RWPE2 (cell line): ENCODE measurements around the gene PARL.

Source experiments
- ATAC-seq: fragments of 200-7000 bp; cut with Tn5 transposase; 3 replicates; pipeline ENCODE4 v1.9.1; 2021; ENCODE audit warnings: low read depth
- DNase-seq: peaks from one replicate; pipeline ENCODE4 v3.0.0-alpha.2; 2020; ENCODE audit warnings: low spot score
- H3K27ac ChIP-seq: fragments of 450-650 bp; 2 replicates; pipeline ENCODE4 v1.5.1; 2017; ENCODE audit warnings: mild to moderate bottlenecking; ENCODE audit not compliant: poor library complexity, severe bottlenecking
- H3K27me3 ChIP-seq: fragments of 250-450 bp; sonication (Bioruptor Pico); 2 replicates; pipeline ENCODE4 v1.5.1; 2021; ENCODE audit warnings: mild to moderate bottlenecking, moderate library complexity; ENCODE audit not compliant: insufficient read depth, poor library complexity, severe bottlenecking
- H3K36me3 ChIP-seq: fragments of 250-450 bp; sonication (Bioruptor Pico); 2 replicates; pipeline ENCODE4 v1.5.1; 2020; ENCODE audit warnings: low read depth, mild to moderate bottlenecking, moderate library complexity
- H3K4me1 ChIP-seq: fragments of 250-450 bp; sonication (Bioruptor Pico); 2 replicates; pipeline ENCODE4 v1.5.1; 2021; ENCODE audit warnings: mild to moderate bottlenecking, moderate library complexity; ENCODE audit not compliant: insufficient read depth, poor library complexity, severe bottlenecking
- H3K4me3 ChIP-seq: fragments of 250-450 bp; sonication (Bioruptor Pico); 2 replicates; pipeline ENCODE4 v1.5.1; 2021; ENCODE audit warnings: mild to moderate bottlenecking, moderate library complexity; ENCODE audit not compliant: severe bottlenecking
- H3K9me3 ChIP-seq: fragments of 250-450 bp; sonication (Bioruptor Pico); 2 replicates; pipeline ENCODE4 v1.5.1; 2021; ENCODE audit warnings: mild to moderate bottlenecking, moderate library complexity; ENCODE audit not compliant: severe bottlenecking
- TF ChIP-seq, protein P1 (sequence below): fragments of 450-650 bp; IDR thresholded peaks from one replicate; pipeline ENCODE4 v1.5.1; 2017; ENCODE audit warnings: mild to moderate bottlenecking, moderate library complexity; ENCODE audit not compliant: poor library complexity, severe bottlenecking

The PARL gene

DNA sequence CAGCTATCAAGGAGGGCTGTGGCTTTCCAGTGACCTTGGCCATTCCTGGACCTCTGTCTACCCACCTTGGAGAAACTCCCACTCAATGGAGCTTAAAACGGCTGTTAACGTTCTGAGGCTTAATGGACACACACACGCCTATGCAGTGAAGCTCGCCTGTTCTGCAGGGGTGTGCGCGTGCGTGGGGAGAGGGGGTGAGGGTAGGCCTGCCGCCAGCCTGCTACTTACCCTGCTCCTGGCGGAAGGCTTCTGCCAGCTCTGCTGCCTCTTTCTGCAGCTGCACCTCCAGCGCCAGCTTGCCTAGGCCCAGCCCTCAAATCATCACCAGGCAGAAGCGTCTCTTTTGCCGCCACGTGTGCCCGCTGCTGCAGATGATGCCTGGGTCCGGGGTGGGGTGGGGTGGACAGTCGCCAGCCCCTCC is 23.2 kb upstream of the PARL start:
- Histone ChIP-seq H3K36me3 (no peaks in the 10 kb centered on the region), H3K9me3 (no peaks in the 10 kb centered on the region), H3K4me1 (no peaks in the 10 kb centered on the region), H3K27ac (no peak overlapping the region), H3K27me3 (no peaks in the 10 kb centered on the region), H3K4me3 (no peak overlapping the region)
- ATAC-seq = no peak
- TF ChIP-seq, protein P1, sequence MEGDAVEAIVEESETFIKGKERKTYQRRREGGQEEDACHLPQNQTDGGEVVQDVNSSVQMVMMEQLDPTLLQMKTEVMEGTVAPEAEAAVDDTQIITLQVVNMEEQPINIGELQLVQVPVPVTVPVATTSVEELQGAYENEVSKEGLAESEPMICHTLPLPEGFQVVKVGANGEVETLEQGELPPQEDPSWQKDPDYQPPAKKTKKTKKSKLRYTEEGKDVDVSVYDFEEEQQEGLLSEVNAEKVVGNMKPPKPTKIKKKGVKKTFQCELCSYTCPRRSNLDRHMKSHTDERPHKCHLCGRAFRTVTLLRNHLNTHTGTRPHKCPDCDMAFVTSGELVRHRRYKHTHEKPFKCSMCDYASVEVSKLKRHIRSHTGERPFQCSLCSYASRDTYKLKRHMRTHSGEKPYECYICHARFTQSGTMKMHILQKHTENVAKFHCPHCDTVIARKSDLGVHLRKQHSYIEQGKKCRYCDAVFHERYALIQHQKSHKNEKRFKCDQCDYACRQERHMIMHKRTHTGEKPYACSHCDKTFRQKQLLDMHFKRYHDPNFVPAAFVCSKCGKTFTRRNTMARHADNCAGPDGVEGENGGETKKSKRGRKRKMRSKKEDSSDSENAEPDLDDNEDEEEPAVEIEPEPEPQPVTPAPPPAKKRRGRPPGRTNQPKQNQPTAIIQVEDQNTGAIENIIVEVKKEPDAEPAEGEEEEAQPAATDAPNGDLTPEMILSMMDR = no peak
- DNase-seq = no peak

DNA sequence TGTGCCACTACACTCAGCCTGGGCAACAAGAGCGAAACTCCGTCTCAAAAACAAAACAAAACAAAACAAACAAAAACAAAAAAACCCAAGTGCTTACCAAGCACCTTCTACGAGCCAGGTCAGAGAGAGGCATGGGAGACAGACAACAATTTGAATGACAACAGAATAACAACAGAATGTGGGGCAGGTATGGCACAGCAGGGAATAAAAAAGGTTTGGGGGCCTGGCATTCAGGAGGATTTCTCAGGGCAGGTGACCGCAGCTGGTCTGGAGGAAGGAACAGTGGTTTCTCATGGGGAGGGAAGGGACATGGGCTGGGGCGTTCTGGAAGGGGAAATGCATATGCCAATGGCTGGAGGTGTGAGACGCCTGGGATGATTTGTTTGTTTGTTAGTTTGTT is 22.5 kb upstream of the PARL start:
- no peak for ATAC-seq
- Histone ChIP-seq H3K36me3 (no peaks in the 10 kb centered on the region), H3K27me3 (no peaks in the 10 kb centered on the region), H3K4me3 (no peak overlapping the region), H3K27ac (no peak overlapping the region), H3K9me3 (no peaks in the 10 kb centered on the region), H3K4me1 (no peaks in the 10 kb centered on the region)
- no peak for DNase-seq
- TF ChIP-seq, protein P1 = no peak

DNA sequence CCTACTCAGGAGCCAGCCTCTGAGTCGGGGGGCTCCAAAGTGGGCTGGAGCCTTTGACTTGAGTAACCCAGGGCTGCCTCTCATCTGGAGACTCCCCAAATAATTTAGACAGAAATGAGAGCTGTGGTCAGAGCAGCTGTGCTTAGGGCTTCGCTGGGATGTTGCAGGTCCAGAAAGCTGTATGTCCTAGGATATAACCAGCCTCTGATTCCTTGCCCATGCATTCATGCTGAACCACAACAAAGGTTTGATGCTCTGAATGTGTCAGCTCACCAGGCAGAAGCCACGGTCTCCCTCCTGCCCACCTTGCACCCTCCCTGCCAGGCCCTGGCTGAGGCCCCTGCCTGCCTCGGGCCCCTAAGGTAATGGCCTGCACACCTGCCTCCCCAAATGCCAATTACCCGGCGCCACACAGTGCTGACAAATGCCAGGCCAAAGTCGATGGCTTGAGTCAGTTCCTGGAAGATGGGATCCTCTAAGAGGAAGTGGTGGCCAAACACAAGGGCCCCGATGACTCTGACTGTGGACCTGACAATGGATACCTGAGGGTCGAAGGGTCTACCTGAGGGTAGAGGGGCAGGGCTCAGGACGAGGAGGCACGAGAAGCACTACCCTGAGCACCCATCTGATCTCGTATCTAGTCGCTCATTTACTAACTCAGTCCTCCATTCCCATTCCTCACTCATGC is 21.7 kb upstream of the PARL start:
- H3K36me3 ChIP-seq = no peaks in the 10 kb centered on the region
- ATAC-seq = no peak; the same call in 2 of the 3 replicates
- no peak for DNase-seq
- H3K9me3 ChIP-seq = no peaks in the 10 kb centered on the region
- no peak overlapping the region for H3K4me3 ChIP-seq
- TF ChIP-seq, protein P1 = no peak
- no peaks in the 10 kb centered on the region for H3K4me1 ChIP-seq
- no peak overlapping the region for H3K27ac ChIP-seq
- H3K27me3 ChIP-seq = no peaks in the 10 kb centered on the region

DNA sequence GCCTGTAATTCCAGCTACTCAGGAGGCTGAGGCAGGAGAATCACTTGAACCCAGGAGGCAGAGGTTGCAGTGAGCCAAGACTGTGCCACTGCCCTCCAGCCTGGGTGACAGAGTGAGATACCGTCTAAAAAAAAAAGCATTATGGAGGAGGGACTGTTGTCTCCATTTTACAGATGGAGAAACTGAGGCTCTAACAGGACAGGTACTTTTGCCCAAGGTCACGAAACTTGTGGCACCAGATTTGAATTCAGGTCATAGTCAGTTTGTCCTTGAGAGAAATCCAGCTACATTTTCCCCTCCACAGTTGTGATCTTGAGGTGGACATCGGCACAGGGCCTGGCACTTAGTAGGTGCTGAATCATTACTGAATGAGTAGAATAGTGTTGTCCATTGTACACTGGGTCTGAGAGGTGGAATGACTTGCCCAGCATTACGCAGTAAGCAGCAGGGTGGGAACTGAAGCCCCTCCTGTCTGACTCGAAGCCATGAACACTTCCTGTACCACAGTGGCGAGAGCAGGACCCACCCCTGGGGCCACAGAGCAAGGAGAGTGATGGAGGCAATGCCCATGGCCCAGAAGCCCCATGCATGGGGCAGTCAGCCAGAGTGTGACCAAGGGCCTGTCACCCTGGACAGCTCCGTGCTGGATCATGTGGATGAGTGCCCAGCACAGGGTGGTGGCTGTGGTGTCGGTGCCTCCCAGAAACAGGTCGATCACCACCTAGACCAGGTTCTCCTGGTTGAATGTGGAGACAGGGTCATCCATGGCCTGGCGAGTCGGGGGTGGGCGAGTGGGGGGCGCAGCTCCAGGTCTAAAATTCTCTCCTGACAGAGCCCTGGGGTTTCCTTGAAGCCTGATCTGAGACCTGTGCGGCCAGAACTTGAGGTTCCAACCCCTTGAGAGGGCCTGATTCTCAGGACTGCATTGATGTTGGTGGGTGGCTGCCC is 20.4 kb upstream of the PARL start:
- ATAC-seq (no peak), DNase-seq (no peak)
- no peaks in the 10 kb centered on the region for H3K36me3 ChIP-seq
- no peaks in the 10 kb centered on the region for H3K27me3 ChIP-seq
- H3K4me3 ChIP-seq = no peak overlapping the region
- H3K9me3 ChIP-seq = no peaks in the 10 kb centered on the region
- TF ChIP-seq, protein P1 = no peak
- H3K4me1 ChIP-seq = no peaks in the 10 kb centered on the region
- no peak overlapping the region for H3K27ac ChIP-seq
